ENCODE data around the gene CRTAC1.

The CRTAC1 gene

DNA sequence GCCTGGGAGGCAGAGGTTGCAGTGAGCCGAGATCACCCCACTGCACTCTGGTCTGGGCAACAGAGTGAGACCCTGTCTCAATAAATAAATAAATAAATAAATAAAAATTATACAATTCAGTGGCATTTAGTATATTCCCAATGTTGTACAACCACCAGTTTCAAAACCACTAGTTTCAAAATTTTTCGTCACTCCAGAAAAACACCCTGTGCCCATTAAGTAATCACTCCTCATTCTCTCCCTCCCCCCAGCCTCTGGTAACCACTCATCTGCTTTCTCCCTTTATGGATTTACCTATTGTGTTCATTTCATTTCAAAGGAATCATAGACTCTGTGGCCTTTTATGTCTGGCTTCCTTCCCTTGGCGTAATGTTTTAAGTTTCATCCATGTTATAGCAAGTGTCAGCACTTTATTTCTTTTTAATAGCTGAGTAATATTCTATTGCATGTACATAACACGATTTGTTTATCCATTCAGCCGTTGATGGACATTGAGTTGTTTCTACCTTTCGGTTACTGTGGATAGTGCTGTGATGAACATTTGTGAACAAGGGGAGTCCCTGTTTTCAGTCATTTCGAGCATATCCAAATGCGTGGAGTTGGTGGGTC lies 210.2 kb downstream of the CRTAC1 start:
- H3K4me3 ChIP-seq (replicated peaks; ENCODE audit: low read depth, low read length): no peak overlapping the region
- no peak for DNase-seq (ENCODE audit: extremely low read depth, low read depth)
- TF ChIP-seq, protein P1, sequence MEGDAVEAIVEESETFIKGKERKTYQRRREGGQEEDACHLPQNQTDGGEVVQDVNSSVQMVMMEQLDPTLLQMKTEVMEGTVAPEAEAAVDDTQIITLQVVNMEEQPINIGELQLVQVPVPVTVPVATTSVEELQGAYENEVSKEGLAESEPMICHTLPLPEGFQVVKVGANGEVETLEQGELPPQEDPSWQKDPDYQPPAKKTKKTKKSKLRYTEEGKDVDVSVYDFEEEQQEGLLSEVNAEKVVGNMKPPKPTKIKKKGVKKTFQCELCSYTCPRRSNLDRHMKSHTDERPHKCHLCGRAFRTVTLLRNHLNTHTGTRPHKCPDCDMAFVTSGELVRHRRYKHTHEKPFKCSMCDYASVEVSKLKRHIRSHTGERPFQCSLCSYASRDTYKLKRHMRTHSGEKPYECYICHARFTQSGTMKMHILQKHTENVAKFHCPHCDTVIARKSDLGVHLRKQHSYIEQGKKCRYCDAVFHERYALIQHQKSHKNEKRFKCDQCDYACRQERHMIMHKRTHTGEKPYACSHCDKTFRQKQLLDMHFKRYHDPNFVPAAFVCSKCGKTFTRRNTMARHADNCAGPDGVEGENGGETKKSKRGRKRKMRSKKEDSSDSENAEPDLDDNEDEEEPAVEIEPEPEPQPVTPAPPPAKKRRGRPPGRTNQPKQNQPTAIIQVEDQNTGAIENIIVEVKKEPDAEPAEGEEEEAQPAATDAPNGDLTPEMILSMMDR (IDR thresholded peaks at IDR 0.05; ENCODE audit: low read depth, low read length, missing control alignments): no peak

DNA sequence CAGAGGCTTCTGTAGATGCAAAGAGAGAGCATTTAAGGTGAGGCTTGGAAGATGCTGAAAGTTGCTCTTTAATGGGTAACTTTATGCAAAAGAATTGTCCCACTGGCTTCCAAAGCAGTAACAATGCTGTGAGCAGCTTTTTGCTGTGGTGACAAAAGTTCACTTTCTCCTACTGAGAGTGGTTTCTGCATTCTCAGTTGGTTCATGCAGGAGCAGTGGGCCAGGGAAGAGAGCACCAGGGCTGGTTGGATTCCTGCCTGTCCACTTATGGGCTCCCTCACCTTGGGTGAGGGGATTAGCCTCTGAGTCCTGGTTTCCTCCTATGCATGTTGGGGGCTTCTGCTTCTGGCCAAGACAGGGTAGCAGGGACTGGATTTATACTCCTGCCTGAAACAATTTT lies 211.8 kb downstream of the CRTAC1 start:
- TF ChIP-seq, protein P1 (IDR thresholded peaks at IDR 0.05; ENCODE audit: low read depth, low read length, missing control alignments): no peak
- H3K4me3 ChIP-seq (replicated peaks; ENCODE audit: low read depth, low read length): no peak overlapping the region

DNA sequence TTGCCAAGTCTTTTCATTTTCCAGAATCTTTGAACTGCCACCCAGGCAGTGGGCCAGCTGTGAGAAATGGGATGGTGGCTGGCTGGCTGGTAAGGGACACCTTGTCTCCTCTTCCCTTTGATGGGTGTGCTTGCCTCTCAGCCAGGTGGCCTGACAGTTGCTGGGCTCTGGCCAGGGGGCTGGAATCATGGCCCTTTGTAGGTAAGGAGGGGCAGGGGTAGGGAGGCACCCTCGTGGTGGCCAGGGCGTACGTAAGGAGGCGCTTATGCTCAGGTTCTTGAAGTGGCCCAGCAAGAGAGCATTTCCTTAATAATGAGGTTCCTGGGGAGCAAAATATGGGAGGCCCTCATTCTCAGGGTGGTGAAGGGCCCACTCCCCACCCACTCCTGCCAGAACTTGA lies 213.8 kb downstream of the CRTAC1 start:
- TF ChIP-seq, protein P1 (IDR thresholded peaks at IDR 0.05; ENCODE audit: low read depth, low read length, missing control alignments): no peak
- H3K4me3 ChIP-seq (replicated peaks; ENCODE audit: low read depth, low read length): no peak overlapping the region
- no peak for DNase-seq (ENCODE audit: extremely low read depth, low read depth)

More for the DNA sequence above, 211.8 kb downstream of the CRTAC1 start:
- DNase-seq (ENCODE audit: extremely low read depth, low read depth): no peak

Measured in HFF-Myc (cell line).